ENCODE data around the gene C19orf47.

DNA sequence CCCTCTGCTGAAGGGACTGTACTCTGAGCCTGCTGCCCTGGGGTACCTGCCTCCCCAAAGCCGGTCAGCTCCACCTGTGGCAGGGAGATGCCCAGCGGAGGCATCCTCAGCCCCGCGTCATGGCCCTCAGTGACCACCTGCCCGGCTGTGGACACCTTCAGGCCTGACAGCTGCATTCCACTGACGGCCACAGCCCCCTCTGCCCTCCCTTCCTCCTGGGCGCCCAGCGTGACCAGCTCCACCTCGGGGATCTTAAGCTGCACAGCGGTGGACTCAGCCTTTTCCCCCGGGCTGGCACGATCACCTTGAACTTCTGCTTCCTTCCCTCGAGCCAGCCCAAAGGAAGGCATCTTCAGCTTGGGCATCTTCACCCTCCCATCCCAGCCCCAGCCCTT lies 46.6 kb upstream of the C19orf47 start:
- TF ChIP-seq EZH2phosphoT487 (IDR thresholded peaks at IDR 0.05; ENCODE audit: insufficient read depth, low read depth) (no peak), EZH2 (IDR thresholded peaks at IDR 0.05; ENCODE audit: insufficient read depth, poor library complexity, severe bottlenecking) (no peak)
